HG02885 (cell line): Measurements from ENCODE around the gene RANBP10.

Experiments used
- ATAC-seq: cut with Tn5 transposase; IDR thresholded peaks from one replicate; pipeline ENCODE4 v1.9.1; 2021; ENCODE audit warnings: mild to moderate bottlenecking; ENCODE audit not compliant: unreplicated experiment, poor library complexity

Gene RANBP10

GRCh38 chr16:67683767-67684166 is 122.6 kb downstream of the RANBP10 start:
- no peak for ATAC-seq

GRCh38 chr16:67679935-67680897 is 126.1 kb downstream of the RANBP10 start:
- no peak for ATAC-seq

DNA sequence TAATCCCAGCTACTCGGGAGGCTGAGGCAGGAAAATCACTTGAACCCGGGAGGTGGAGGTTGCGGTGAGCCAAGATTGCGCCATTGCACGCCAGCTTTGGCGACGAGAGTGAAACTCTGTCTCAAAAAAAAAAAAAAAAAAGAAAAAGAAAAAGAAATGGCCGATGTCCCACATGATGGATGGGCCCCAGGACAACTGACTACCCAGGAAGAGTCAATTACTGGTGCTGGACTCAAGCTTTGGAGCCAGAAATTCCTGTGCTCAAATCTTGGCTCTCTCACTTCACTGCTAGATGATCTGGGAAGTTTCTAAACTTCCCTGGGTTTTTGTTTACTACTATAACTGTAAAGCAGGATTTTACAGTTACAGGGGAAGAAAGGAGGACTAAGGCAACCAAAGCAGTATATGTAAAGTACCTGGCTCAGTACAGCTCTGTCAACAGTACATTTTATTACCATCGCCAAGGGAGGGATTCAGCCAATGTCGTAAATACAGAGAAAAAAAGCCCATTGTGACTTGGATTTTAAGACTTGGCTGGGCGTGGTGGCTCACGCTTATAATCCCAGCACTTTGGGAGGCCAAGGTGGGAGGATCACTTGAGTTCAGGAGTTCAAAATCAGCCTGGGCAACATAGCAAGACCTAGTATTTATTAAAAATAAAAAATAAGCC is 127.9 kb downstream of the RANBP10 start:
- no peak for ATAC-seq

GRCh38 chr16:67677712-67678111 is 128.6 kb downstream of the RANBP10 start:
- no peak for ATAC-seq

GRCh38 chr16:67676939-67677338 is 129.4 kb downstream of the RANBP10 start:
- ATAC-seq: no peak

GRCh38 chr16:67676516-67676915 is 129.8 kb downstream of the RANBP10 start:
- no peak for ATAC-seq

GRCh38 chr16:67675999-67676398 is 130.4 kb downstream of the RANBP10 start:
- no peak for ATAC-seq

DNA sequence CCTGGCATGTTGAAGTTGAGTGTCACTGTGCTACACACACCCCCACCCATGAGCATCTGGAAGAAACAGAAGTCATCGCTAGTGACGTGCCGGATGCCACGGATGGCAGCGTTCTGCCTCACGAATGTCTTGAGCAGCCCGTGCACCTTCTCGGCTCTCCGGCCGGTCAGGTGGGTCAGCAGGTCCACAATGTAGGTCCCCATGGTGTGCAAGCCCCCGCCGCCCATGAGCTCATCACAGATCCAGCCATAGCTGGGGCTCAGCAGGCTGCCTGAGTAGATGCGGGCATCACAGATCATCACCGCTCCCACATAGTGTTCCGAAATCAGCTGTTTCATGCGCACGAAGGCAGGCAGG is 130.8 kb downstream of the RANBP10 start:
- ATAC-seq: no peak

DNA sequence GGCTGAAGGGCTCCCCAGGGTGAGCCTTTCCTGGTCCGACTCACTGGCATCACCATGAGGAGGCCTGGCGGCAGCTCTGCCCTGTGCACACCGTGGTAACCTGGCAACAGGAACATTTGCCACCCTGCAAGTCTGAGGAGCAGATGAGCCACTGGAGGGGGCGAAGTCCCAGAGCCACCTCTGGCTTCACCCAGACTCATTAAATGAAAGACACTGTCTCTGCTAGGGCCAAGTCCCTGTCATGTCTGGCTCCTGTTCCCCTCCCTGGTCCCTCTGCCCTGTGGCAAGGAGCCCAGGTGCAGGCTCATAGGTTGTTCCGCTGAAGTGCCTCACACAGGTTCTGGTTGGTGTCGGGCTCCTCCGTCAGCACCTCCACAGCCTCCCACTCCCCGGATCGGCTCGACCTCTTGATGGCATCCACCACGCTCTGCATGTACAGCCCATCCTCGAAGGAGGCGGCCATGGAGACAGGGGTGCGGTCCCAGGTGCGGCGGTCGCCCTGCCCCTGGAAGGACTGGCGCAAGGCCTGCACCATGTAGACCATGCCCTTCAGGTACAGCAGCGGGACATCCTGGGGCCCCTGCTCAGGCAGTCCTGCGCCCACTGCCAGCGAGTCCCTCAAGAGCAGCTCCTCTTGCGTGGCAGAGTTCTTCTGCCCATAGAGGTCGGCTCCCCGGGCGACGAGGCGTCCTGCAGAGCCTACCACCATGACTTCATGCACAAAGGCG is 131.3 kb downstream of the RANBP10 start:
- ATAC-seq: no peak

DNA sequence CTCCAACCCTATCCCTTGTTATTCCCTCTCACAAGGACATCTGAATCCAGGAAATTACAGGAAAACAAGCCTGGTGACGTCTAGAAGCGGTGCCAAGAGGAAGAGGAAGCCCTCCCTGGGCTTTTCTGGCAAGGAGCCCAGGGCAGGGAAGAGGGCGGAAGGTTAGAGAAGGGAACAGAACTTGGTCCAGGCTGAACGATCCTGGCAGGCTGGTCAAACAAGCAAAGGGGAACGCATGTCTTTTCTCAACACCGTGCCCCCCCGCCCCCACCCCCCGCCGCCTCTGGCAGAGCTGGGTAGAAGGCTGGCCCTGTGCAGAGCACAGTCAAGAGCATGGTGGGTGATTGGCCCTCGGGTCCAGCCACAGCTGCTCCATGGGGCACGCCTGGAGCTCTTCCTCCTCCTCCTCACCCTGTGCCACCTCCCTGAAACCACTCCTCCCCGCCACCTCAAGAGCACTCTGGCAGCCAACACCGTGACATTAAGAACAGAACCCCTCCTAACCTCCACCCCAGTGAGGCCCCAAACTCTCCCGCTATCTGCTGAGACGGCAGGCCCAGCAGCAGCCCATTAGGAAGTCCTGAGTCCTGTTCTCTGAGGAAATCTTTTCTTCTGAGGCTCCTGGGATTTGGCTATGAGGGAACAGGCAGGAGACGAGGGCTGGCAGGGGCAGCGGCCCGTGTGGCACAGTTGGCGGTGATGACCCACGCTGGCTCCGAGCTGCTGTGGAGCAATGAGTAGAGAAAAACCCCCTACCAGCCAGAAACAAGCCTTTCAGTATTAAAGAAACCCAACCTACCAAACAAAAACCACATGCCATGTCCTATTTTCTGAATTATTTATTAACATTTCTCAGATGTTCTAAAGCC is 132.4 kb downstream of the RANBP10 start:
- no peak for ATAC-seq
